Retinal pigment epithelial cell (primary cell): Measurements from ENCODE around the gene LPCAT1.

ENCODE experiments used
- DNase-seq: peaks from one replicate; pipeline ENCODE4 v3.0.0-alpha.2; 2010; ENCODE audit warnings: low read depth
- H3K4me3 ChIP-seq: 2 replicates; pipeline ENCODE4 v1.5.1; 2011; ENCODE audit warnings: mild to moderate bottlenecking, low read length, control low read depth, moderate library complexity
- CTCF ChIP-seq: conservative IDR thresholded peaks from 2 replicates; pipeline ENCODE4 v1.5.1; 2011; ENCODE audit warnings: low read depth, low read length, control low read depth, inconsistent platforms

Gene LPCAT1

GRCh38 chr5:1523480-1523792 lies 324 bp downstream of the LPCAT1 start:
- DNase-seq, result no peak
- peak overlapping the region; percentile 57 for H3K4me3 ChIP-seq
- TF ChIP-seq CTCF, result no peak

DNA sequence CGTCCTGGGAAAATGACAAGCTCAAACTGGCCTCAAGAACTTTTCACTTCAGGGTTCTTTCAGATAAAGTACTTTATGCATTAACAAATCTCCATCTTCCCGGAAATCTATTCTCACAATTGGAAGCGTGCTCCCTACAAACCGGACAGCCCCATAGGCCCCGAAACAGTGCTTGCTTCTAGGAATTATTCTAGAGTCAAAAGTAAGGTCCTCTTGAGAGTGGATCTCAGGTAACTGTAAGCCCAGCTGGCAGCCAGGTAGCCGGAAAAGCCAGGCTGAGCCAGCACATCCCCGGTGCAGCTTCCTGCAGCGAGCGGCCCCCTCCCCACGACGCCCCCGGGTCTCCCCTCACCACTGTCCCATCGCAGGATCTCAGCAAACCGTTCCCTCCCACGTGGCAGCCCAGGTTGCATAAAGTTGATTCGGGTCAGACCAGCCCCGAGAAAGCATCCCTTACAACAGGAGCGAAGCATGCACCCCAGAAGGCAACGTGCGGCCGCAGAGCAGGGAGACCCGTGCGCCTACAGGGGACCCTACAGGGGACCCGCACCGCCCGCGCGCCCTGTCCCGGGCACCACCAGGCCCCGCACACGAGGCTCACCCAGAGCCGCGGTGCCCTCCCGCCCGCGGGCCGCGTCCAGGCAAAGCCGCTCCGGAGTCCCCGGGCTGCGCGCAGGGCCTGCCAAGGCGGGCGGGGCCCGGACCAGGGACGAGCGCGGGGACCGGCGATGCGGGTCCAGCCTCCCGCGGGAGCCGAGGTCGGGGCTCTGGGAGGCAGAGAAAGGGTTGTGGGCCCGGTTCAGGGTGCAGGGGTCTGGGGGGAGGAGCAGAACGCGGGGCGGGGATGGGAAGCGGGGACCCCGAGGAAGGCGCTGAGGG lies 920 bp downstream of the LPCAT1 start:
- no peak for DNase-seq
- peak overlapping the region; percentile 57 for H3K4me3 ChIP-seq
- no peak for TF ChIP-seq CTCF

- peak overlapping the region; percentile 57 for H3K4me3 ChIP-seq
- TF ChIP-seq CTCF, result no peak
- DNase-seq, result no peak
Observed at GRCh38 chr5:1521671-1522600, 1.8 kb downstream of the LPCAT1 start.

DNA sequence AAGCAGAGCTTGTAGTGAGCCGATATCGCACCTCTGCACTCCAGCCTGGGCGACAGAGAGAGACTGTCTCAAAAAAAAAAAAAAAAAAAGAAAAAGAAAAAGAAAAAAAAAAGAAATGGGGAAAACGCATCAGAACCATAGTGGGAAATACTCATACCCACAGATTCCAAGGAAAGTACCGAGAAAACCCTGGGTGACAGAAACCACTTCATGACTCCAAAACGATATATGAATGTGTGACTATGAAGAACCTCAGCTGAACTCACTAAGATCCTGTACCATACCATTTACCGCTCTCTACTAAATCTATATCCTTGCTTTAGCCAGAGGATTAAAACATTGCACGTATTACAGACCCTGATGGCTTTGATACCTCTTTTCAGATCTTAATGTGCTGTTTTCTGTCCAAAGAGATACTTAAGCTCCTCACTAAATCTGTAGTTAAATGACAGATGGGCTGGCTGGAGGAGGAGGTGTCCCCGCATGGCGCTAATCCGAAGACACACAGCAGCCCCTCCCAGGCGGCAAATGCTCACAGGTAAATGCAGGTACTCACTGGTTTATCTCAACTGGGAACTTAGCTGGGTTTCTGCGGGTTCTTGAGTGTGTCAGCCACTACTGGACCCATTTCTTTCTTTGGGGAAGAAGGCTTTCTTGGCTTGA lies 2.8 kb downstream of the LPCAT1 start:
- no peak for DNase-seq
- TF ChIP-seq CTCF, result no peak

DNA sequence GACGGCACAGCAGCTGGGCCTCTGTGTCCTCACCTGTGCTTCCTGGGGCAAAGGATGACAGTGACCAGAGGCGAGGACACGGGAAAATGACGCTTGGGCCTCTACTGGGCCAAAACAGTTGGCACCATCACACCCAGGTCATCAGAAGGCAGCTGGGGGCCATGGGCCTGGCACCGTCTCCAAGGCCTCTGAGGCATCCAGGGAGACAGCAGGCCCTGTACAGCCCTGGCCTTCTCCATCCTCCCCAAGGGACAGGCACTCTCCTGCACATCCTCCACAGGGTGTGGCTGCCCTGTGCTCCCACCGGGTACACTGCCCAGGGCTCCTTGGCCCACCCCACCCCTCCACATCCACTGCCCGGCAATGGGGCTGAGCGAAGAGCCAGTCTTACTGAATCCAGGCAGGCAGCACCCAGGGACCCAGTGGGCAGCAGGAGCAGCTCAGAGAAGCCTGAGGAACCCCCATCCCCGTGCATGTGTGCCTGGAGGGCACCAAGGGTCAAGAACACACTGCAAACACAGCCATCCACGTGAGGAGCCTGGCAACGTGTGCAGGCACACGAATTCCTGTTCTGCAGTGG lies 4.0 kb downstream of the LPCAT1 start:
- H3K4me3 ChIP-seq, result no peak overlapping the region
- no peak for DNase-seq
- no peak for TF ChIP-seq CTCF

More for the DNA sequence above, 2.8 kb downstream of the LPCAT1 start:
- H3K4me3 ChIP-seq, result no peak overlapping the region

- no peak for DNase-seq
- H3K4me3 ChIP-seq, result no peak overlapping the region
- TF ChIP-seq CTCF, result no peak
Observed at GRCh38 chr5:1517838-1518237, 5.9 kb downstream of the LPCAT1 start.
